Mesothelial cell of epicardium (in vitro differentiated cells): ENCODE results near the gene PSEN1. TPM values are rescaled to one million over a fixed set of nuclear protein-coding genes. Genes with fewer than 3 reads are reported as not detected.

ENCODE experiments used
- DNase-seq, 2 experiments: peaks; one replicate each; pipeline ENCODE4 v3.0.0; 2021; ENCODE audit warnings: low spot score in 2 of 2; ENCODE audit not compliant: unreplicated experiment in 2 of 2
- H3K27ac Mint-ChIP-seq: 2 replicates; pipeline ENCODE4 v1.8.0; 2021; ENCODE audit warnings: mixed read lengths
- H3K27me3 Mint-ChIP-seq: 2 replicates; pipeline ENCODE4 v1.8.0; 2021; ENCODE audit warnings: low read depth, mixed read lengths
- H3K36me3 Mint-ChIP-seq: 2 replicates; pipeline ENCODE4 v1.8.0; 2021; ENCODE audit warnings: mixed read lengths
- H3K4me1 Mint-ChIP-seq: 2 replicates; pipeline ENCODE4 v1.8.0; 2021; ENCODE audit warnings: mixed read lengths
- H3K4me3 Mint-ChIP-seq: 2 replicates; pipeline ENCODE4 v1.8.0; 2021; ENCODE audit warnings: mild to moderate bottlenecking, moderate library complexity, mixed read lengths
- H3K9me3 Mint-ChIP-seq: 2 replicates; pipeline ENCODE4 v1.8.0; 2021; ENCODE audit warnings: mixed read lengths
- total RNA-seq: library from RNA; stranded (reverse); gene quantifications from 3 replicates; pipeline ENCODE4 v1.2.1, GENCODE V29; 2021
- TF ChIP-seq, protein P1 (sequence below): fragments of 200-600 bp; sonication (generic); IDR thresholded peaks from one replicate; pipeline ENCODE4 v1.5.0; 2021; ENCODE audit warnings: antibody characterized with exemption; ENCODE audit not compliant: unreplicated experiment

PSEN1 gene
- total RNA-seq, 1 donor from 2014 or later: 59.9 TPM

DNA sequence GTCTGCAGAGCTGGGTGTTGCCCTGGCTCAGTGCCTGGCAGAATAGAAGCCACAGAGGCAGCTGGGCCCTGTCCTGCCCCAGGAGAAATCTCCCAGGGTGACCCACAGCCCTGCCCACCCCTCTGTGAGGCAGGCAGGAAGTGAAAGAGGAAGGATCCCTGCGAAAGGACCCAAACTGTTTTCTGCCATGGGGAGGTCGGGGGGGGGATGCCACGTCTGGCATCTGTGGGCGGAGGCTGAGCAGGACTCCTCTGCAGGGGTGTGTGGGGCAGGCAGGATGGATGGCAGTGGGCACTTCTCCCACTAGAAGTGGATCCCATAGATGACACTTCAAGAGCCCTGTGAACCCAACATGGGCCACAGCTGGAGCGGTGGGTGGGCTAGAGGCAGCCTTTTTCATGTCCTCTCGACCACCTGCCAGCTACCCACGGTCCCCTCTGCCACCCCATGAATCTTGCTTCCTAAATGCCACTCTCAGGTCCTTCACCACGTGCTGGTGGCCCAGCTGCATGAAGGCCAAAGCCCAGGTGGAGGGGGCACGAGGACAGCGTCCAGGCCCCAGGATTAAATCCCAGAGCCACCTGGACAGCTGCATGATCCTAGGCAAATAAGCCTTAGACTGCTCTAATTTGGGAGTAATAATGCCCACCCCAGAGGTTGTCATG lies 104.6 kb downstream of the PSEN1 start:
- peaks cover 27% of the 10 kb centered on the region for H3K4me1 Mint-ChIP-seq
- H3K9me3 Mint-ChIP-seq: no peaks in the 10 kb centered on the region
- H3K36me3 Mint-ChIP-seq: no peaks in the 10 kb centered on the region
- no peak overlapping the region for H3K27ac Mint-ChIP-seq
- TF ChIP-seq, protein P1, sequence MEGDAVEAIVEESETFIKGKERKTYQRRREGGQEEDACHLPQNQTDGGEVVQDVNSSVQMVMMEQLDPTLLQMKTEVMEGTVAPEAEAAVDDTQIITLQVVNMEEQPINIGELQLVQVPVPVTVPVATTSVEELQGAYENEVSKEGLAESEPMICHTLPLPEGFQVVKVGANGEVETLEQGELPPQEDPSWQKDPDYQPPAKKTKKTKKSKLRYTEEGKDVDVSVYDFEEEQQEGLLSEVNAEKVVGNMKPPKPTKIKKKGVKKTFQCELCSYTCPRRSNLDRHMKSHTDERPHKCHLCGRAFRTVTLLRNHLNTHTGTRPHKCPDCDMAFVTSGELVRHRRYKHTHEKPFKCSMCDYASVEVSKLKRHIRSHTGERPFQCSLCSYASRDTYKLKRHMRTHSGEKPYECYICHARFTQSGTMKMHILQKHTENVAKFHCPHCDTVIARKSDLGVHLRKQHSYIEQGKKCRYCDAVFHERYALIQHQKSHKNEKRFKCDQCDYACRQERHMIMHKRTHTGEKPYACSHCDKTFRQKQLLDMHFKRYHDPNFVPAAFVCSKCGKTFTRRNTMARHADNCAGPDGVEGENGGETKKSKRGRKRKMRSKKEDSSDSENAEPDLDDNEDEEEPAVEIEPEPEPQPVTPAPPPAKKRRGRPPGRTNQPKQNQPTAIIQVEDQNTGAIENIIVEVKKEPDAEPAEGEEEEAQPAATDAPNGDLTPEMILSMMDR: no peak
- H3K4me3 Mint-ChIP-seq: no peak overlapping the region
- DNase-seq: no peak
- H3K27me3 Mint-ChIP-seq: peaks cover 70% of the 10 kb centered on the region

DNA sequence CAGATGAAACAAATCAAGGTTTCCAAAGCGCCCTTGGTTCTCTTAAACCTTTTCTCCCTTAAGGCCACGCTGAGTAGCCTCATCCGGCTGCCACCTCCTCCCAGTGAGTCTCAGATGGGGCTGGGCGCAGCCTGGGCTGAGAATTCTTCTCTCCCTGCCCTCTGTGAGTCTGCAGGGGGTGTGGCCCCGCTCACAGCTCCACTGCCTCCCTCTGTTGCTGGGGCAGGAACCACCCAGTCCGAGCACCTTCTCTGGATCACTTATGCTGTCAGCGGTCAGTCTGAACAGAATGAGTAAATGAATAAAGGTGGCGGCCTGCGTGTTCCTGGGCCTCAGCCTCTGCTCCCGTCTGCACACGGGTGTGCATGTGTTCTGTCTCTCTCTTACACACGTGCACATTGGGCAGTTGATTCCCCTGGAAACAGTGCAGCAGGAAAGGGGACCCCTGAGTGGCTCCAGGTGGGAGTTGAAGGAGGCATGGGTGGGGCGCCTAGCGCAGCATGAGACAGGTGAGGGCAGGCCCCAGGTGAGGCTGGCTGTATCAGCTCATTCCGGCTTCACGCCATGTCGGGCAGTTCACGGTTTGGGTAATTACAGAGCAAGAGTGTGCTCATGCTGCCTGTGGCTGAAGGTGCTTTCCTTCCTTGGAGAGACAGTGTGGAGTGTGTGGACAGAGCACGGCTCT lies 105.3 kb downstream of the PSEN1 start:
- peaks cover 63% of the 10 kb centered on the region for H3K27me3 Mint-ChIP-seq
- no peak for DNase-seq
- H3K27ac Mint-ChIP-seq: no peak overlapping the region
- TF ChIP-seq, protein P1: no peak
- H3K9me3 Mint-ChIP-seq: no peaks in the 10 kb centered on the region
- no peaks in the 10 kb centered on the region for H3K36me3 Mint-ChIP-seq
- peaks cover 22% of the 10 kb centered on the region for H3K4me1 Mint-ChIP-seq
- H3K4me3 Mint-ChIP-seq: no peak overlapping the region

DNA sequence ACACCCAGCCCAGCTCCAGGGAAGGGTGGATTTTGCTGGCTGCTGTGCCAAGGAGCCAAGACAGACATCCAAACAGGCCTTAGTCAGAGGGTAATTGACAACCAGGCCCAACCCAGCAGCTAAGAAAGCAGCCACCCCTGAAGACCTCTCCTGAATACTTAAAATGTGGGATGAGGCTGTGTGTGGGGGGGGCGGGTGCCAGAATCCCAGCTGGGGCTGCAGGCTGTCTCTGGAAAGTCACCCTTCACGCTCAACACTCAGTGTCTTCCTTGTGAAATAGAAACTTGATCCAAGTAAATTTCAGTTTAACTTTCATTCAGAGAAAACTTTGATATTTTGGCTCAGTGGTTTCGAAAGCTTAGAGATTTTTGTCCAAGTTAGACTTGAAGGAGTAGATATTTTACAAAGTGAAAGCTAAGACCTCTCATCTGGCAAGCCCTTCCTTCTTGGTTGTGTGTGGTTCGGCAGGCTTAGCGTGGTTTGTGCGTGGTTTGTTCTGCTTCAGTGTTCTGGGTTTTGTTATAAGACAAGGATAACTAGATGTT lies 106.1 kb downstream of the PSEN1 start:
- Mint-ChIP-seq H3K36me3 (no peaks in the 10 kb centered on the region), H3K27me3 (peaks cover 57% of the 10 kb centered on the region), H3K4me1 (peaks cover 16% of the 10 kb centered on the region), H3K9me3 (no peaks in the 10 kb centered on the region), H3K27ac (no peak overlapping the region), H3K4me3 (no peak overlapping the region)
- no peak for DNase-seq
- TF ChIP-seq, protein P1: no peak

DNA sequence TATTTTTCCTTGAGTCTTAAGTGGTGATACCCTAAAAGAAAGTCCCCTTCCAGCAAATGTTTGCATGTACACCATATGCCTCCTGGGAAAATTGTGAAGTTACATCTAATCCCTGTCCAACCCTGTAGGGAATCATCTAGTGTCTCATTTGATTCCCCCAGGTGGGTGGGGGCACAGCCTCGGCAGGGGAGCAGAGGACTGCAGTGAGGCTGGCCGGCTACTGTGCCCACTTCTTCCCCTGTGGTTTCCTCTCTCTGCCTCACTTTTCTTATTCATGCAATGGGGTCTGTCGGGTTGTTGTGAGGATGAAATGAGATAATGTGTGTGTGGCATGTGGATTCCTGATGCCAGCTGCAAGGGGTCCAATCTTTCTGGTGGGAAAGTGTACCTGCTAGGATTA lies 107.0 kb downstream of the PSEN1 start:
- peaks cover 14% of the 10 kb centered on the region for H3K4me1 Mint-ChIP-seq
- H3K4me3 Mint-ChIP-seq: no peak overlapping the region
- no peaks in the 10 kb centered on the region for H3K36me3 Mint-ChIP-seq
- no peaks in the 10 kb centered on the region for H3K9me3 Mint-ChIP-seq
- H3K27ac Mint-ChIP-seq: no peak overlapping the region
- peaks cover 54% of the 10 kb centered on the region for H3K27me3 Mint-ChIP-seq
- TF ChIP-seq, protein P1: no peak
- DNase-seq: no peak

DNA sequence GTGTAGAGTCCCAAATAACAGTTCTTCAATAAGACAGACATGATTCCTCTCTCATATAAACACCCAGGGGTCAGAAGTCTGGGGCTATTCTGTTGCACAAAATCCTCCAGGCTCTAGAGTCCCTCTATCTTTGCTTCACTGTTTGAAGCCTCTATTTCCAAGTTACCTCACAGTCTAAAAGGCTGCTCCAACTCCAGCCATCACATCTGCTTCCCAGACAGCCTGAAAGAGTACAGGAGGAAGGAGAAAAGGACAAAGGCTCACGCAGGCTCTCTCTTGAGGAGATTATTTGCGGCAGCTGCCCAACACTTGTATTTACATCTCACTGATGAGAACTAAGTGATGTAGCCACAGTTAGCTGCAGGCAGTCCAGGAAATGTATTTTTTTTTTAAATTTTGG lies 107.4 kb downstream of the PSEN1 start:
- Mint-ChIP-seq H3K27ac (no peak overlapping the region), H3K36me3 (no peaks in the 10 kb centered on the region), H3K4me3 (no peak overlapping the region), H3K27me3 (peaks cover 50% of the 10 kb centered on the region), H3K4me1 (peaks cover 10% of the 10 kb centered on the region), H3K9me3 (no peaks in the 10 kb centered on the region)
- DNase-seq: no peak
- TF ChIP-seq, protein P1: no peak
